NCI-H128 (cell line): Measurements from ENCODE around the gene HNRNPU.

Source experiments
- DNase-seq: peaks from one replicate; lab custom pipeline; 2025; ENCODE audit not compliant: unreplicated experiment; lab: John Stamatoyannopoulos, UW

Gene HNRNPU

GRCh38 chr1:244802556-244803239 is 61.6 kb downstream of the HNRNPU start:
- no peak for DNase-seq

- DNase-seq = no peak
Measured at GRCh38 chr1:244802041-244802440, 62.3 kb downstream of the HNRNPU start.

GRCh38 chr1:244801246-244801645 is 63.1 kb downstream of the HNRNPU start:
- no peak for DNase-seq

- DNase-seq = no peak
Measured at GRCh38 chr1:244800821-244801220, 63.5 kb downstream of the HNRNPU start.
